Measurements from ENCODE around the gene SOS2.
"Not testable (repeated sequence)": the region's sequence is repeated elsewhere in the genome, so short reads cannot be mapped to it uniquely, and the experiment has no call there.

The SOS2 gene

GRCh38 chr14:50083467-50084337 lies 147.7 kb downstream of the SOS2 start:
- Histone ChIP-seq H3K4me3 (ENCODE audit: low read depth, low read length, poor library complexity, severe bottlenecking) (no peak overlapping the region), H4K20me1 (ENCODE audit: insufficient read depth, low read length) (no peaks in the 10 kb centered on the region), H3K4me1 (ENCODE audit: insufficient read depth, low read length, severe bottlenecking) (peaks cover 45% of the 10 kb centered on the region), H3K27me3 (ENCODE audit: insufficient read depth, low read length) (no peaks in the 10 kb centered on the region), H2AFZ (ENCODE audit: low read length) (no peak overlapping the region), H3K9ac (ENCODE audit: low read length) (no peak overlapping the region), H3K36me3 (ENCODE audit: insufficient read depth, low read length) (no peaks in the 10 kb centered on the region), H3F3A (ENCODE audit: insufficient read depth, low read length) (no peaks in the 10 kb centered on the region), H3K9me3 (ENCODE audit: low read length) (no peaks in the 10 kb centered on the region), H3K9me2 (ENCODE audit: low read depth, low read length) (no peaks in the 10 kb centered on the region), H3K4me2 (ENCODE audit: low read length) (no peak overlapping the region; the same call in 1 of the 2 replicates), H3K27ac (ENCODE audit: low read depth, low read length, poor library complexity, severe bottlenecking) (peak overlapping the region; percentile 58), H3K79me2 (ENCODE audit: insufficient read depth, low read length) (no peaks in the 10 kb centered on the region)
- no peak for TF ChIP-seq CTCF (IDR thresholded peaks at IDR 0.05; ENCODE audit: low read length)
- TF ChIP-seq EZH2 (IDR thresholded peaks at IDR 0.05; ENCODE audit: borderline replicate concordance, low read length) = no peak

GRCh38 chr14:50082784-50083466 lies 148.5 kb downstream of the SOS2 start:
- no peaks in the 10 kb centered on the region for H3K27me3 ChIP-seq (ENCODE audit: insufficient read depth, low read length)
- peaks cover 45% of the 10 kb centered on the region for H3K4me1 ChIP-seq (ENCODE audit: insufficient read depth, low read length, severe bottlenecking)
- H3F3A ChIP-seq (ENCODE audit: insufficient read depth, low read length) = no peaks in the 10 kb centered on the region
- TF ChIP-seq CTCF (IDR thresholded peaks at IDR 0.05; ENCODE audit: low read length) (no peak), EZH2 (IDR thresholded peaks at IDR 0.05; ENCODE audit: borderline replicate concordance, low read length) (no peak)
- no peaks in the 10 kb centered on the region for H3K36me3 ChIP-seq (ENCODE audit: insufficient read depth, low read length)
- H3K4me3 ChIP-seq (ENCODE audit: low read depth, low read length, poor library complexity, severe bottlenecking) = no peak overlapping the region
- no peaks in the 10 kb centered on the region for H3K9me3 ChIP-seq (ENCODE audit: low read length)
- no peaks in the 10 kb centered on the region for H3K9me2 ChIP-seq (ENCODE audit: low read depth, low read length)
- peak overlapping the region; percentile 42; the same call in 1 of the 2 replicates for H3K4me2 ChIP-seq (ENCODE audit: low read length)
- H3K9ac ChIP-seq (ENCODE audit: low read length) = peak overlapping the region; percentile 29; the same call in 1 of the 2 replicates
- H4K20me1 ChIP-seq (ENCODE audit: insufficient read depth, low read length) = no peaks in the 10 kb centered on the region
- H3K79me2 ChIP-seq (ENCODE audit: insufficient read depth, low read length) = no peaks in the 10 kb centered on the region
- peak overlapping the region; percentile 58 for H3K27ac ChIP-seq (ENCODE audit: low read depth, low read length, poor library complexity, severe bottlenecking)
- H2AFZ ChIP-seq (ENCODE audit: low read length) = no peak overlapping the region

- no peaks in the 10 kb centered on the region for H4K20me1 ChIP-seq (ENCODE audit: insufficient read depth, low read length)
- H3K9ac ChIP-seq (ENCODE audit: low read length) = peak overlapping the region; percentile 29; the same call in 1 of the 2 replicates
- no peaks in the 10 kb centered on the region for H3K79me2 ChIP-seq (ENCODE audit: insufficient read depth, low read length)
- no peak overlapping the region for H2AFZ ChIP-seq (ENCODE audit: low read length)
- no peaks in the 10 kb centered on the region for H3K9me3 ChIP-seq (ENCODE audit: low read length)
- no peaks in the 10 kb centered on the region for H3F3A ChIP-seq (ENCODE audit: insufficient read depth, low read length)
- H3K27ac ChIP-seq (ENCODE audit: low read depth, low read length, poor library complexity, severe bottlenecking) = peak overlapping the region; percentile 58
- H3K4me1 ChIP-seq (ENCODE audit: insufficient read depth, low read length, severe bottlenecking) = peaks cover 41% of the 10 kb centered on the region
- H3K4me2 ChIP-seq (ENCODE audit: low read length) = peak overlapping the region; percentile 42; the same call in 1 of the 2 replicates
- no peaks in the 10 kb centered on the region for H3K9me2 ChIP-seq (ENCODE audit: low read depth, low read length)
- no peak for TF ChIP-seq EZH2 (IDR thresholded peaks at IDR 0.05; ENCODE audit: borderline replicate concordance, low read length)
- no peak for TF ChIP-seq CTCF (IDR thresholded peaks at IDR 0.05; ENCODE audit: low read length)
- no peak overlapping the region for H3K4me3 ChIP-seq (ENCODE audit: low read depth, low read length, poor library complexity, severe bottlenecking)
- no peaks in the 10 kb centered on the region for H3K27me3 ChIP-seq (ENCODE audit: insufficient read depth, low read length)
- no peaks in the 10 kb centered on the region for H3K36me3 ChIP-seq (ENCODE audit: insufficient read depth, low read length)
Measured at GRCh38 chr14:50082308-50082742, 149.1 kb downstream of the SOS2 start.

GRCh38 chr14:50079103-50079502 lies 152.3 kb downstream of the SOS2 start:
- not testable (repeated sequence) for H3K36me3 ChIP-seq (ENCODE audit: insufficient read depth, low read length); H3K79me2 ChIP-seq (ENCODE audit: insufficient read depth, low read length); H3K4me3 ChIP-seq (ENCODE audit: low read depth, low read length, poor library complexity, severe bottlenecking); H3K27ac ChIP-seq (ENCODE audit: low read depth, low read length, poor library complexity, severe bottlenecking); H4K20me1 ChIP-seq (ENCODE audit: insufficient read depth, low read length); H3F3A ChIP-seq (ENCODE audit: insufficient read depth, low read length); H3K9me2 ChIP-seq (ENCODE audit: low read depth, low read length); H3K9me3 ChIP-seq (ENCODE audit: low read length); H3K9ac ChIP-seq (ENCODE audit: low read length); H3K27me3 ChIP-seq (ENCODE audit: insufficient read depth, low read length); H3K4me2 ChIP-seq (ENCODE audit: low read length); H2AFZ ChIP-seq (ENCODE audit: low read length)
- peaks cover 22% of the 10 kb centered on the region for H3K4me1 ChIP-seq (ENCODE audit: insufficient read depth, low read length, severe bottlenecking)

- H3K27ac ChIP-seq (ENCODE audit: low read depth, low read length, poor library complexity, severe bottlenecking) = not testable (repeated sequence)
Measured at GRCh38 chr14:50073663-50074062, 157.7 kb downstream of the SOS2 start.

More at GRCh38 chr14:50073663-50074062, 157.7 kb downstream of the SOS2 start:
- H3F3A ChIP-seq (ENCODE audit: insufficient read depth, low read length); H4K20me1 ChIP-seq (ENCODE audit: insufficient read depth, low read length); H3K36me3 ChIP-seq (ENCODE audit: insufficient read depth, low read length); H3K4me3 ChIP-seq (ENCODE audit: low read depth, low read length, poor library complexity, severe bottlenecking); H2AFZ ChIP-seq (ENCODE audit: low read length); H3K9me3 ChIP-seq (ENCODE audit: low read length); H3K9ac ChIP-seq (ENCODE audit: low read length); H3K4me2 ChIP-seq (ENCODE audit: low read length); H3K4me1 ChIP-seq (ENCODE audit: insufficient read depth, low read length, severe bottlenecking); H3K79me2 ChIP-seq (ENCODE audit: insufficient read depth, low read length); H3K27me3 ChIP-seq (ENCODE audit: insufficient read depth, low read length); H3K9me2 ChIP-seq (ENCODE audit: low read depth, low read length): not testable (repeated sequence)
